C4-2B (cell line): ENCODE measurements around the gene ARHGAP33.
"Not testable (repeated sequence)": the region's sequence is repeated elsewhere in the genome, so short reads cannot be mapped to it uniquely, and the experiment has no call there.

Experiments used
- H3K27ac ChIP-seq: fragments of 450-650 bp; 2 replicates; pipeline ENCODE4 v1.5.1; 2017
- CTCF ChIP-seq: fragments of 450-650 bp; conservative IDR thresholded peaks from 2 replicates; pipeline ENCODE4 v1.5.1; 2017; ENCODE audit warnings: mild to moderate bottlenecking
- ZFX ChIP-seq: fragments of 450-650 bp; IDR thresholded peaks from 2 replicates; pipeline ENCODE4 v1.6.1; 2017

ARHGAP33 gene

GRCh38 chr19:35759697-35760096 lies 15.7 kb upstream of the ARHGAP33 start:
- no peak for TF ChIP-seq CTCF
- TF ChIP-seq ZFX, result no peak
- H3K27ac ChIP-seq, result no peak overlapping the region

- no peak for TF ChIP-seq CTCF
- TF ChIP-seq ZFX, result no peak
- H3K27ac ChIP-seq, result no peak overlapping the region
These were observed 14.5 kb upstream of the ARHGAP33 start for GRCh38 chr19:35760711-35761349.

GRCh38 chr19:35764432-35765315 lies 10.7 kb upstream of the ARHGAP33 start:
- TF ChIP-seq ZFX, result no peak
- no peak for TF ChIP-seq CTCF
- H3K27ac ChIP-seq, result no peak overlapping the region

- H3K27ac ChIP-seq, result no peak overlapping the region
- TF ChIP-seq CTCF (no peak), ZFX (no peak)
These were observed 8.7 kb upstream of the ARHGAP33 start for GRCh38 chr19:35766571-35767104.

GRCh38 chr19:35767288-35768081 lies 7.9 kb upstream of the ARHGAP33 start:
- H3K27ac ChIP-seq, result no peak overlapping the region
- TF ChIP-seq CTCF (no peak), ZFX (no peak)

GRCh38 chr19:35768082-35768421 lies 7.3 kb upstream of the ARHGAP33 start:
- no peak overlapping the region for H3K27ac ChIP-seq
- no peak for TF ChIP-seq CTCF
- no peak for TF ChIP-seq ZFX

GRCh38 chr19:35772362-35772761 lies 3.0 kb upstream of the ARHGAP33 start:
- H3K27ac ChIP-seq, result not testable (repeated sequence)
